GM10266 (cell line): ENCODE data around the gene EPM2A.

ENCODE experiments used
- DNase-seq: peaks from one replicate; pipeline ENCODE4 v3.0.0; 2012; ENCODE audit errors: extremely low spot score
- CTCF ChIP-seq: IDR thresholded peaks from 2 replicates; pipeline ENCODE4 v1.5.1; 2012; ENCODE audit warnings: mild to moderate bottlenecking, low read depth; ENCODE audit not compliant: control insufficient read depth, insufficient read depth; ENCODE audit errors: missing control alignments

The EPM2A gene

GRCh38 chr6:145721144-145721543, 14.2 kb downstream of the EPM2A start:
- DNase-seq = no peak
- TF ChIP-seq CTCF = no peak

- no peak for DNase-seq
- TF ChIP-seq CTCF = no peak
These were observed 19.9 kb downstream of the EPM2A start for GRCh38 chr6:145715426-145715825.

GRCh38 chr6:145714731-145715130, 20.6 kb downstream of the EPM2A start:
- TF ChIP-seq CTCF = no peak
- no peak for DNase-seq

DNA sequence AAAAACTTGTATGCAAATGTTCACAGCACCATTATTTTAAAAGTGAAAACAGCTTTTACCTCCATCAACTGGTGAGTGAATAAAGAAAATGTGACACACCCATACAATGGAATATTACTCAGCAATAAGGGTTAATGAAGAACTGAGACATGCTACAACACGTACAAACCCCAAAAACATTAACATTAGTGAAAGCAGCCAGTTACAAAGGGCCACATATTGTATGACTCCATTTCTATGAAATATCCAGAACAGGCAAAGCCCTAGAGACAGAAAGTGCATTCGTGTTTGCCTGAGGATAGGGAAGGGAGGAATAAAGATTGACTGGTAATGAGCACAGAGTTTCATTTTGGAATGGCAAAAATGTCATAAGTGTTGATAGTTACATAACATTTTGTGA, 21.5 kb downstream of the EPM2A start:
- TF ChIP-seq CTCF = no peak
- no peak for DNase-seq

GRCh38 chr6:145711372-145711771, 23.9 kb downstream of the EPM2A start:
- DNase-seq = no peak
- TF ChIP-seq CTCF = no peak

GRCh38 chr6:145707397-145707796, 27.9 kb downstream of the EPM2A start:
- no peak for DNase-seq
- no peak for TF ChIP-seq CTCF

- no peak for DNase-seq
- TF ChIP-seq CTCF = no peak
These were observed 29.8 kb downstream of the EPM2A start for GRCh38 chr6:145705561-145705960.
